Mesodermal cell (in vitro differentiated cells): ENCODE data around the gene GABRA6. TPM values are rescaled to one million over a fixed set of nuclear protein-coding genes. Genes with fewer than 3 reads are reported as not detected.
A peak's percentile ranks its signal among the peaks of the same experiment; 100 is the strongest.
"Not testable (repeated sequence)": the region's sequence is repeated elsewhere in the genome, so short reads cannot be mapped to it uniquely, and the experiment has no call there.

Experiments
- H3K27ac ChIP-seq: 2 replicates; pipeline ENCODE4 v1.7.0; 2013; ENCODE audit warnings: mild to moderate bottlenecking, low read depth, low read length, moderate library complexity; ENCODE audit not compliant: severe bottlenecking
- H3K36me3 ChIP-seq: 2 replicates; pipeline ENCODE4 v1.7.1; 2013; ENCODE audit warnings: mild to moderate bottlenecking, low read length, moderate library complexity; ENCODE audit not compliant: control insufficient read depth, insufficient read depth
- H3K4me1 ChIP-seq: one replicate; pipeline ENCODE4 v1.7.1; 2013; ENCODE audit warnings: mild to moderate bottlenecking, low read length; ENCODE audit not compliant: insufficient read depth, control insufficient read depth, poor library complexity, severe bottlenecking
- H3K4me3 ChIP-seq: 2 replicates; pipeline ENCODE4 v1.7.0; 2013; ENCODE audit warnings: low read length, control low read depth, mild to moderate bottlenecking; ENCODE audit not compliant: insufficient read depth, poor library complexity, severe bottlenecking; ENCODE audit errors: extremely low read depth
- H3K9me3 ChIP-seq: 2 replicates; pipeline ENCODE4 v1.7.1; 2013; ENCODE audit warnings: mild to moderate bottlenecking, low read length, moderate library complexity; ENCODE audit not compliant: control insufficient read depth
- WGBS, 2 experiments: methylation state at CpG; one replicate each; pipeline ENCODE4 v1.1.5; 2013; ENCODE audit warnings: missing lambda C conversion rate in 2 of 2; ENCODE audit not compliant: insufficient coverage in 2 of 2; 5-methylcytosine and 5-hydroxymethylcytosine counted together
- polyA plus RNA-seq, 2 experiments: library from polyadenylated mRNA; stranded (reverse); fragments of 50-300 nt; gene quantifications; one replicate each; pipeline ENCODE4 v1.2.3, GENCODE V29; 2013

GABRA6 gene
- not detected for polyA plus RNA-seq (2013, experiment 1 of 2)
- not detected for polyA plus RNA-seq (2013, experiment 2 of 2)

DNA sequence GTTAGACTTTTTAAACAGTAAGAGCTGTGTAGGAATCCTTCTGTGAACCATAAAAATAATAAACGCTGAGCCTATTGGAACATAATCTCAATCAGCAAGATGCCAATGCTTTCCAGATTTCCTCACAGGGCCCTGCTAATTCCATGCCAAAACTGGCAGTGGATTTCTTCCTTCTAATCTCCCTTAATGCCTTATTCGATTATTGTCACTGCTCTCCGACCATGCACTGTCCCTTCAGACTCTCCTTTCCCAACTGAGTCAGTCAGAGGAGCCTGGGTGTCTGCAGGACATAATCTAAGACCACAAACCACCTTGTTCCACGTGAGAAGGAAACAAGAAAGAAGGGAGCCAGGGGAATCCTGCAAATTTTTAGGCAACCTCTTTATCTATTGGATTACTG, at the start of gene GABRA6:
TSS of gene GABRA6 (plus strand) at position 261 of the 400 bp plus-strand sequence. CDS start 269 bp downstream, outside the sequence.
- H3K36me3 ChIP-seq, result no peaks in the 10 kb centered on the region
- no peak within 1 kb of the TSS for H3K4me3 ChIP-seq
- 81 to 84% methylated on average over 2 of the region's 4 CpGs for WGBS, 2 experiments
- no peaks in the 10 kb centered on the region for H3K4me1 ChIP-seq
- peak within 1 kb of the TSS; percentile 24 for H3K27ac ChIP-seq
- H3K9me3 ChIP-seq, result no peaks in the 10 kb centered on the region

DNA sequence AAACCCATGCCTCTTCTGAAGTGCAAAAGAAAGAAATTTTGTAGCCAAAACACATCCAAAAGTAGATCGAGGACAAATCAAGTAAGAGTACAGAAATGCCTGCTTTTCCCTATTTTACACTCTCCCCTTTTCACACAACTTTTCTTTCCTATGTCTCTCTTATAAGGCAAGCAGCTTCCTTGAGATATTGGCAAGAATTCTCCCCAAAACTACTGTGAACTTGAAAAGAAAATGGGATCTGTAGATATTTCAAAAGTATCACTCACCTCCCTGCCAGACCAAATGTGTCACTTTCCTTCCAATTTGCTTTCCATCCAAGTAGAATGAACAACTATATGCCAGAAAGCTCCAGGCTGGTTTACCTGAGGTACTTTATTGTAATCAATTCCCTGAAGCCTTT, 47.9 kb upstream of the GABRA6 start:
- Histone ChIP-seq H3K27ac (no peak overlapping the region), H3K4me3 (no peak overlapping the region), H3K9me3 (no peaks in the 10 kb centered on the region), H3K4me1 (no peaks in the 10 kb centered on the region), H3K36me3 (no peaks in the 10 kb centered on the region)
- 71 to 100% methylated on average over 1 of the region's 1 CpG for whole genome bisulfite sequencing, 2 experiments

DNA sequence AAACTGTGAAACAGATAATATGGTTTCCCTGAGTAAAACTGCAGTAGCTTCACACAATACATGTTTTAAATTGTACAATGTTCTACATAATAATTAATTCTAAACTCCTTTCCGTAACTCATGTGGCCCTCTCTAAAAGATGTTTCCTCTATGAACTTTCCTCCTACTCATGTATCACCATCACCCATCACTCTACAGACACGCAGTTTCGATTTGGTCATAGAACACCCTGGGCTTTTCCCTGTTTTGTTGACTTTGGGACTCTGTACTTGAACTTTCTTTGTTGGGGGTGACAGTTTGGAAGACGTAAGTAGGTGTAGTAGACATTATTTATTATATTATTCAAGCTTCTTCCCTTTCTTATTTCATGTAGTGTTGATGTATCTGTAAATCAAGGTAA, 44.1 kb upstream of the GABRA6 start:
- no peaks in the 10 kb centered on the region for H3K4me1 ChIP-seq
- no peaks in the 10 kb centered on the region for H3K9me3 ChIP-seq
- no peak overlapping the region for H3K4me3 ChIP-seq
- H3K36me3 ChIP-seq, result no peaks in the 10 kb centered on the region
- H3K27ac ChIP-seq, result no peak overlapping the region
- WGBS, 2 experiments, result 100% methylated on average over 2 of the region's 4 CpGs; no CpG with 5 or more reads in 1 of the 2 experiments

DNA sequence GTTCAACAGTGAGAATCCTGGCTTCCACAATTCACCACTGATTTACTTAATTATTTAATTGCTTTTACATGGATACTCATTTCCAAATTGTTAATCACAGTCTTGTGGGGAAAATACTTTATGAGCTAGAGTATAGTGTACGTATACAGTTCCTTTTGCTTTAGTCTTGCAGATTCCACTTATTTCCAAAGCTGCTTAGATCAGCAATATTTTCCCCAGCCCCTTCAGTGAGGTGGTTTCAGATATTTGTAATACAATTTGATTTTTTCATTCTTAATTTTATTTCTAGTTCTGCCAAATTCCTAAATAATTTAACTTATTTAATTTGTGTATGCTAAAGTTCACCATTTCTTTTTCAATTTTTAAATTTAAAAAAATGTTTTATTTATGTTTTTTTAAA, 40.3 kb upstream of the GABRA6 start:
- no peak overlapping the region for H3K4me3 ChIP-seq
- no peaks in the 10 kb centered on the region for H3K36me3 ChIP-seq
- no CpG with 5 or more reads among the region's 1 CpG for WGBS, 2 experiments
- no peaks in the 10 kb centered on the region for H3K9me3 ChIP-seq
- H3K4me1 ChIP-seq, result no peaks in the 10 kb centered on the region
- H3K27ac ChIP-seq, result no peak overlapping the region

DNA sequence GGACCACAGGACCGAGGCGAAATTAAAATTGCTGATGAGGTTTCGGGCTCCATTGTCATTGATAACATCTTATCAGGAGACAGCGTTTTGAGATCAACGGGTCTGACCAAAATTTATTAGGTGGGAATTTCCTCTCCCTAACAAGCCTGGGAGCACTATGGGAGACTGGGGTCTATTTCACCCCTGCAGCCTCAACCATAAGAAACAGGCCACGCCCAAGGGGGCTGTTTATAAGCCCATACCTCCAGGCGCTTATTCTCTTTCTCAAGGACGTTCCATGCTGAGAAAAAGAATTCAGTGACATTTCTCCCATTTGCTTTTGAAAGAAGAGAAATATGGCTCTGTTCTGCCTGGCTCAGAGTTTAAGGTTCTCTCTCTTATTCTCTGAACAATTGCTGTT, 33.6 kb upstream of the GABRA6 start:
- H3K4me1 ChIP-seq, H3K4me3 ChIP-seq, H3K36me3 ChIP-seq, H3K27ac ChIP-seq, H3K9me3 ChIP-seq: not testable (repeated sequence)
- 33% methylated on average over 5 of the region's 8 CpGs; no CpG with 5 or more reads in 1 of the 2 experiments for WGBS, 2 experiments

DNA sequence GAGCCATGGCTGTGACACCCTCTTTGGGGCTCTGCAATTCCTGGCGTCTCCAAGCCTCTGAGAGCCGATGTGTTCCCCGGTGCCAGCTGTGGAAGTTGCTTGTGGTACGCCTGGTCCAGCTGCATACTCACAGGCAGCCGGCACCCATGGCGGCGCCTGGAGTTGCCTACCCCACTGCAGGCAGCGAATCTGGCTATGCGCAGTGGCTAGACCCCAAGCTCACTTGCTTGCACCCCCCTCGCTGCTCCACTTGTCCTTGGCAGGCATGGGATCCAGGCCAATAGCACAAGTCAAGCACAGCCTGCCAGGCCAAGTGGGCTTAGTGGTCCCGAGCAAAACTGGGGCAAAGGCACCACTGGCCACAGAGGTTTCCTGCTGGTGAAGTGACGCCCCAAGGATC, 24.7 kb upstream of the GABRA6 start:
- Histone ChIP-seq H3K9me3 (no peaks in the 10 kb centered on the region), H3K27ac (no peak overlapping the region), H3K4me3 (no peak overlapping the region), H3K4me1 (no peaks in the 10 kb centered on the region), H3K36me3 (no peaks in the 10 kb centered on the region)
- 92 to 94% methylated on average over 9 to 11 of the region's 12 CpGs for whole genome bisulfite sequencing, 2 experiments

DNA sequence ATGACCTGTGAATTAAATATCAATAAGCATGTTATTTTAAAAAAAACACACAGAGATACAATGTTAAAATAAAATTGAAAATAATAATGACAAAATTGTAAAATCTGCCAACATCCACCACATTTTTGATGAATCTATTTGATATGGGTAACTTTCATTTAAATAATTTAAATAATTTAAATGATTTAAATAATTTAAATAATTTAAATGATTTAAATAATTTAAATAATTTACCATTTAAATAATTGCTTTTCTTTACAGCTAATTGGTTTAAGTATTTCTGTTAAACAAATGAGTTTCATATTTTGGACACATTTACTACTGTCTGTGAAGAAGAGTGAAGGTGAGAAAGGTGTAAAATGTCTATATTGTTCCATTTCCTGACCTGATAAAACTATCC, 22.1 kb upstream of the GABRA6 start:
- H3K27ac ChIP-seq, result no peak overlapping the region
- no peaks in the 10 kb centered on the region for H3K9me3 ChIP-seq
- no peaks in the 10 kb centered on the region for H3K4me1 ChIP-seq
- no peaks in the 10 kb centered on the region for H3K36me3 ChIP-seq
- H3K4me3 ChIP-seq, result no peak overlapping the region

DNA sequence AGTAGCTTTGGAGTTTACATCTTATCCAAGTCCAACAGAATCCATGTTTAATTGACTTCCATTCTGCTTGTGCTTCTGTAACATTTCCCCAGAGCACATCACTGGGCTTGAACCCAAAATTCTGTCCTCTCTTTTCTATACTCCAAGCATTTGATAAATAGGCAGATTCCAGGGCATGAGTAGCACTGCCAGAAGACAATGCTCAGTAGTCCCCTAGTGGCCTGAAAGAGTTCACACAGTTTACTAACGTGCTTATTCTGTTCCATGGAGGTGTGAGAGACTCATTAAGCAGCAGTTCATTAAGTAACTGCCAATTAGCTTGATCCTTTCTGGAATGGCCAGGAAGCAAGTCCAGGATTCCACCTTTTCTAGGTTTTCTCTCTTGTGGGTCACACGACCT, 9.4 kb upstream of the GABRA6 start:
- WGBS, 2 experiments, result 0 to 8% methylated on average over 1 to 2 of the region's 2 CpGs
- H3K4me1 ChIP-seq, result no peaks in the 10 kb centered on the region

DNA sequence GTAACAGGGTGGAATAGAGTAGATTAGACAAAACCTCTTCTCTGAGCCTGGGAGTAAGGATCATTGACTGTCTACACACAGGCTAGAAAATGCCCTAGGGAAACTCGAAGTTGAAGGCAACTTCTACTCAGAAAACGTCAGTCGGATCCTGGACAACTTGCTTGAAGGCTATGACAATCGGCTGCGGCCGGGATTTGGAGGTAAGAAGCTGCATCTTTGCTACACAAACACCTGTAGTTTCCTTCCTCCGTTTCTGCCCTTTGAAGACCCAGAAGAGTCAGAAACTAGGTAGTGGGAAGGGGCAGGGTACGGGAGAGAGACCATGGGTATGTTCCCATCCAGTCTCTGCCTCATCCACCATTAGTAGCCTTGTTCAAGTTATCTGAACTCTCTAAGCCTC, 628 bp downstream of the GABRA6 start:
- no peak overlapping the region for H3K27ac ChIP-seq
- no peaks in the 10 kb centered on the region for H3K36me3 ChIP-seq
- WGBS, 2 experiments, result 82 to 87% methylated on average over 3 to 6 of the region's 8 CpGs
- no peaks in the 10 kb centered on the region for H3K4me1 ChIP-seq
- no peak overlapping the region for H3K4me3 ChIP-seq
- no peaks in the 10 kb centered on the region for H3K9me3 ChIP-seq

More for the DNA sequence above, 9.4 kb upstream of the GABRA6 start:
- Histone ChIP-seq H3K9me3 (no peaks in the 10 kb centered on the region), H3K36me3 (no peaks in the 10 kb centered on the region), H3K4me3 (no peak overlapping the region), H3K27ac (no peak overlapping the region)

DNA sequence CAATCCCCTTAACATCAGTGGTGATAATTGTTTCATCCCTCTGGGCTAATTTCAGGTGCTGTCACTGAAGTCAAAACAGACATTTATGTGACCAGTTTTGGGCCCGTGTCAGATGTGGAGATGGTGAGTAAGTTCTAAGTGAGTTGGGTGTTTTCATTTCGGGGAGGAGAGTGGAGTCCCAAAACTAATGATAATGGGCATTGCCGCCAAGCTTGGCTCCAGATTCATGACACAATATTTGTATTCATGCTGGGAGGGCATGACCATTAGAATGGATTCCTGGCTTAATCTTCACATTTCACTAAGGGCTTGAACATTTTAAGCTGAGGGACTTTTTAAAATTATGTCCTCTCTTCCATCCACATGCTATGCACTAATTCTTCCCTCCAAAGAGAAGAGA, 1.4 kb downstream of the GABRA6 start:
- Histone ChIP-seq H3K4me1 (no peaks in the 10 kb centered on the region), H3K4me3 (no peak overlapping the region), H3K27ac (no peak overlapping the region), H3K36me3 (no peaks in the 10 kb centered on the region), H3K9me3 (no peaks in the 10 kb centered on the region)
- WGBS, 2 experiments, result 92 to 100% methylated on average over 1 to 3 of the region's 3 CpGs

DNA sequence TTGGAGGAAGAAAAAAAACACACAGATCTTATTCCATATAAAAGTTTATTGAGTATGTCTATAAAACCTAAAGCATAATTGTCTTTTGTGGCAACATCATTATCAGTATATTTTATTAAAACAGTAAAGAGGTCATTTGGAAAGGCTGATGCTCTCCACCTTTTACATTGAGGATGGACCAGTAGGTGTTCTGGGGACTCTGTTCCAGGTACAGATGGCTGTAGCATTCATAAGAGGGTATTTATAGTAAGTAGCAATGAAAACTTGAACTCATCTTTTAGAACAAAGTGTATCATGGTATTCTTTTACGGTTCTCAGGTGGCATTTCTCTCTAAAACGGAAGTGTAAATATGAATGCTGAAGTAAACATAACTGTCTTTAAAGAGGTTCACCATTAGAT, 1.8 kb downstream of the GABRA6 start:
- WGBS, 2 experiments, result no CpG with 5 or more reads among the region's 2 CpGs
- H3K4me3 ChIP-seq, result no peak overlapping the region
- H3K36me3 ChIP-seq, result no peaks in the 10 kb centered on the region
- no peak overlapping the region for H3K27ac ChIP-seq
- H3K9me3 ChIP-seq, result no peaks in the 10 kb centered on the region
- H3K4me1 ChIP-seq, result no peaks in the 10 kb centered on the region
